K562 (cell line): ENCODE measurements around the gene GLB1L2. TPM values are rescaled to one million over a fixed set of nuclear protein-coding genes. Genes with fewer than 3 reads are reported as not detected.

Source experiments
- ATAC-seq: fragments of 200-7000 bp; cut with Tn5 transposase; 3 replicates; pipeline ENCODE4 v1.9.1; 2020; ENCODE audit warnings: moderate library complexity
- BruUV-seq: library from RNA; stranded (reverse); fragments of 400-500 nt; replicated peaks from 2 replicates; lab custom pipeline; 2021; lab: Mats Ljungman, UMichigan
- CTCF ChIA-PET: fragments of 300-600 bp; formaldehyde crosslinking; extraction: SDS; loops from one replicate; lab custom pipeline; 2021; ENCODE audit warnings: low intra/inter-chr PET ratio; lab: Yijun Ruan, JAX
- POLR2A ChIA-PET: fragments of 300-600, 350-650 bp; sonication (Branson Sonifier 250); formaldehyde crosslinking; extraction: SDS; loops from one replicate; lab custom pipeline; 2021; ENCODE audit warnings: antibody characterized with exemption, inconsistent platforms; lab: Yijun Ruan, JAX
- DNase-seq, 4 experiments: peaks; one replicate each; pipeline versions ENCODE4 v3.0.0 to v3.0.0-alpha.2; 2011 to 2018; ENCODE audit warnings: low spot score in 3 of 4, mixed read lengths in 3 of 4; ENCODE audit errors: extremely low read depth in 1 of 4
- FAIRE-seq: peaks from 2 replicates; lab custom pipeline; 2011; peaks lifted over from hg19 to GRCh38; lab: Jason Lieb, UNC
- H2AFZ ChIP-seq: 2 replicates; pipeline ENCODE4 v1.6.0; 2011; ENCODE audit warnings: low read depth, low read length, control low read depth, inconsistent platforms
- H3K27ac ChIP-seq: fragments of 200-600 bp; 3 replicates; pipeline ENCODE4 v1.8.0; 2011; ENCODE audit warnings: low read depth, mild to moderate bottlenecking, control low read depth, inconsistent platforms, low read length, moderate library complexity, mixed read lengths; ENCODE audit errors: extremely low read depth
- H3K27me3 ChIP-seq, 2 experiments: fragments of 300-600 bp in 1 of 2; 2 replicates in 1 of 2; 3 replicates in 1 of 2; pipeline versions ENCODE4 v1.6.0 to v1.8.0; 2011; ENCODE audit warnings: inconsistent platforms in 2 of 2, low read length in 2 of 2, mild to moderate bottlenecking in 1 of 2, mixed read lengths in 1 of 2, moderate library complexity in 1 of 2; ENCODE audit not compliant: control insufficient read depth in 2 of 2, insufficient read depth in 2 of 2
- H3K36me3 ChIP-seq: fragments of 300-600 bp; 3 replicates; pipeline ENCODE4 v1.8.0; 2011; ENCODE audit warnings: mild to moderate bottlenecking, low read length, inconsistent platforms; ENCODE audit not compliant: control insufficient read depth, insufficient read depth
- H3K4me1 ChIP-seq, 2 experiments: fragments of 200-600 bp in 1 of 2; replicated peaks in 1 of 2; 2 replicates in 1 of 2; 3 replicates in 1 of 2; pipeline versions ENCODE4 v1.5.1 to v1.8.0; 2011; ENCODE audit warnings: inconsistent platforms in 2 of 2, low read length in 2 of 2, mild to moderate bottlenecking in 1 of 2, mixed read lengths in 1 of 2, moderate library complexity in 1 of 2; ENCODE audit not compliant: control insufficient read depth in 2 of 2, insufficient read depth in 2 of 2
- H3K4me2 ChIP-seq: 2 replicates; pipeline ENCODE4 v1.6.1; 2011; ENCODE audit warnings: low read length, control low read depth, inconsistent platforms, mixed read lengths; ENCODE audit not compliant: insufficient read depth
- H3K4me3 ChIP-seq: fragments of 200-600 bp; sonication (generic), shearing (Covaris generic); 2 replicates; pipeline ENCODE4 v1.5.1; 2016; ENCODE audit warnings: control low read depth, inconsistent platforms
- H3K79me2 ChIP-seq: fragments of 200-600 bp; 3 replicates; pipeline ENCODE4 v1.8.0; 2011; ENCODE audit warnings: low read length, inconsistent platforms; ENCODE audit not compliant: control insufficient read depth, insufficient read depth
- H3K9ac ChIP-seq, 2 experiments: 2 replicates each; pipeline versions ENCODE4 v1.6.0 to v1.6.1; 2011; ENCODE audit warnings: low read depth in 2 of 2, low read length in 2 of 2, control low read depth in 1 of 2, inconsistent platforms in 1 of 2, mild to moderate bottlenecking in 1 of 2, mixed read lengths in 1 of 2; ENCODE audit not compliant: insufficient read depth in 1 of 2
- H3K9me1 ChIP-seq: one replicate; pipeline ENCODE4 v1.6.0; 2011; ENCODE audit warnings: inconsistent platforms, mild to moderate bottlenecking, low read length, moderate library complexity; ENCODE audit not compliant: control insufficient read depth, insufficient read depth
- H3K9me3 ChIP-seq: replicated peaks from 2 replicates; pipeline ENCODE4 v1.5.1; 2011; ENCODE audit warnings: low read depth, low read length, inconsistent platforms; ENCODE audit not compliant: control insufficient read depth, insufficient read depth
- H4K20me1 ChIP-seq: replicated peaks from 2 replicates; pipeline ENCODE4 v1.6.1; 2011; ENCODE audit warnings: low read length, inconsistent platforms, mixed read lengths; ENCODE audit not compliant: control insufficient read depth, insufficient read depth
- BRD9 ChIP-seq: fragments of 450-650 bp; IDR thresholded peaks from 2 replicates; pipeline ENCODE4 v1.6.1; 2018; ENCODE audit warnings: low read depth; ENCODE audit not compliant: partially characterized antibody
- ELF4 ChIP-seq: fragments of 450-650 bp; formaldehyde crosslinking; IDR thresholded peaks from 2 replicates; pipeline ENCODE4 v1.4.0; 2022; ENCODE audit warnings: missing genetic modification characterization
- ETV1 ChIP-seq: fragments of 450-650 bp; conservative IDR thresholded peaks from 2 replicates; pipeline ENCODE4 v1.6.1; 2016; ENCODE audit warnings: missing genetic modification characterization, control low read depth, low read depth, missing compliant biosample characterization
- FOXJ3 ChIP-seq: sonication (generic); formaldehyde crosslinking; IDR thresholded peaks from 2 replicates; pipeline ENCODE4 v1.4.0; 2020; ENCODE audit warnings: mild to moderate bottlenecking, missing genetic modification reagents
- GTF2A2 ChIP-seq: IDR thresholded peaks from 2 replicates; pipeline ENCODE4 v1.6.1; 2016; ENCODE audit warnings: mild to moderate bottlenecking, missing genetic modification characterization, missing compliant biosample characterization
- HDAC6 ChIP-seq: IDR thresholded peaks from 2 replicates; pipeline ENCODE4 v1.6.1; 2012; ENCODE audit warnings: low read depth, mild to moderate bottlenecking, control low read depth, inconsistent platforms, low read length, moderate library complexity
- MIER1 ChIP-seq: fragments of 450-650 bp; IDR thresholded peaks from 2 replicates; pipeline ENCODE4 v1.6.1; 2016; ENCODE audit warnings: antibody characterized with exemption, mild to moderate bottlenecking, low read depth
- NR1H2 ChIP-seq: sonication (generic); formaldehyde crosslinking; IDR thresholded peaks from 2 replicates; pipeline ENCODE4 v1.4.0; 2020; ENCODE audit warnings: mild to moderate bottlenecking, missing genetic modification reagents
- NRF1 ChIP-seq, 2 experiments: fragments of 450-650 bp; IDR thresholded peaks in 1 of 2; conservative IDR thresholded peaks in 1 of 2; 2 replicates each; pipeline ENCODE4 v1.6.1; 2014; ENCODE audit warnings: mild to moderate bottlenecking in 2 of 2
- POLR2B ChIP-seq: fragments of 450-650 bp; IDR thresholded peaks from 2 replicates; pipeline ENCODE4 v1.6.1; 2018; ENCODE audit warnings: low read depth; ENCODE audit not compliant: partially characterized antibody
- POLR3A ChIP-seq: IDR thresholded peaks from 2 replicates; pipeline ENCODE4 v1.6.1; 2011; ENCODE audit warnings: borderline replicate concordance, mild to moderate bottlenecking, moderate library complexity; ENCODE audit not compliant: insufficient read length, insufficient read depth; ENCODE audit errors: extremely low read depth
- SAP30 ChIP-seq: fragments of 200-600 bp; sonication (generic); IDR thresholded peaks from 2 replicates; pipeline ENCODE4 v1.6.1; 2012; ENCODE audit warnings: borderline replicate concordance, low read depth, mild to moderate bottlenecking, moderate library complexity, low read length, control low read depth, inconsistent platforms; ENCODE audit not compliant: insufficient read depth, poor library complexity, severe bottlenecking
- SMARCB1 ChIP-seq: IDR thresholded peaks from 2 replicates; pipeline ENCODE4 v1.6.1; 2011; ENCODE audit warnings: improper control_type of control experiment, low read depth; ENCODE audit not compliant: insufficient read length
- TCF3 ChIP-seq: sonication (generic); formaldehyde crosslinking; IDR thresholded peaks from 2 replicates; pipeline ENCODE4 v1.4.0; 2020; ENCODE audit warnings: mild to moderate bottlenecking, missing genetic modification reagents
- TRIM25 ChIP-seq: fragments of 450-650 bp; IDR thresholded peaks from 2 replicates; pipeline ENCODE4 v1.7.0; 2016; ENCODE audit warnings: borderline replicate concordance
- XRCC3 ChIP-seq: fragments of 450-650 bp; IDR thresholded peaks from 2 replicates; pipeline ENCODE4 v1.6.1; 2017; ENCODE audit warnings: mild to moderate bottlenecking, moderate library complexity
- ZBTB33 ChIP-seq: sonication (generic); formaldehyde crosslinking; IDR thresholded peaks from 2 replicates; pipeline ENCODE4 v1.8.1; 2023; ENCODE audit warnings: mild to moderate bottlenecking, missing genetic modification reagents
- ZNF224 ChIP-seq: sonication (generic); formaldehyde crosslinking; IDR thresholded peaks from 2 replicates; pipeline ENCODE4 v1.8.0; 2022; ENCODE audit warnings: mild to moderate bottlenecking, missing genetic modification reagents
- ZNF830 ChIP-seq: fragments of 250-450 bp; sonication (Bioruptor Pico); IDR thresholded peaks from 2 replicates; pipeline ENCODE4 v1.5.0; 2021; ENCODE audit warnings: mild to moderate bottlenecking
- WGBS: fragments of 100-300 bp; shearing (Covaris generic); methylation state at CpG from one replicate; pipeline ENCODE4 v1.1.6; 2016; ENCODE audit warnings: low coverage, mixed read lengths; ENCODE audit not compliant: insufficient coverage; ENCODE audit errors: missing lambda C conversion rate; 5-methylcytosine and 5-hydroxymethylcytosine counted together
- in situ Hi-C: fragments of 300-500 bp; cut with MboI; formaldehyde crosslinking; loops from 4 replicates; pipeline ENCODE4 v1.15.0; 2018; ENCODE audit warnings: inconsistent platforms, mixed read lengths
- intact Hi-C: fragments of 100-400 bp; cut with micrococcal nuclease; formaldehyde crosslinking; loops from 2 replicates; pipeline ENCODE4 v1.14.2; 2022
- polyA plus RNA-seq, 8 experiments: library from polyadenylated mRNA; depleted of rRNA in 4 of 8; stranded (reverse) in 5 of 8; unstranded in 3 of 8; fragments of >200 nt; fragmentation: Nextera tagmentation in 2 of 8; fragmentation: Illumina TruSeq in 1 of 8; extraction: Ambion mirVana in 2 of 8; extraction: Trizol in 1 of 8; gene quantifications; 2 replicates each; pipeline versions ENCODE4 v1.2.1 to v1.2.3, GENCODE V29; 2011 to 2014; ENCODE audit warnings: inconsistent platforms in 1 of 8, missing spikeins in 1 of 8
- total RNA-seq, 7 experiments: library from RNA; depleted of rRNA in 6 of 7; stranded (reverse); fragments of >200 nt in 6 of 7; fragmentation: Illumina TruSeq in 2 of 7; extraction: Trizol in 2 of 7; gene quantifications; 2 replicates each; pipeline versions ENCODE4 v1.2.1 to v1.2.3, GENCODE V29; 2011 to 2021; ENCODE audit warnings: low replicate concordance in 1 of 7

Gene GLB1L2
- total and polyA plus RNA-seq, 9 of the 15 experiments (the other 6 are each of a cell fraction or from before 2014, with no cell fraction given): 0.84 to 21.4 (median 13.8) TPM

GRCh38 chr11:134382257-134382656, 50.5 kb downstream of the GLB1L2 start (continued):
- no peak for TF ChIP-seq NRF1 (conservative IDR thresholded peaks at IDR 0.05 in 1 of 2, IDR thresholded peaks at IDR 0.05 in 1 of 2)
- TF ChIP-seq XRCC3: no peak

DNA sequence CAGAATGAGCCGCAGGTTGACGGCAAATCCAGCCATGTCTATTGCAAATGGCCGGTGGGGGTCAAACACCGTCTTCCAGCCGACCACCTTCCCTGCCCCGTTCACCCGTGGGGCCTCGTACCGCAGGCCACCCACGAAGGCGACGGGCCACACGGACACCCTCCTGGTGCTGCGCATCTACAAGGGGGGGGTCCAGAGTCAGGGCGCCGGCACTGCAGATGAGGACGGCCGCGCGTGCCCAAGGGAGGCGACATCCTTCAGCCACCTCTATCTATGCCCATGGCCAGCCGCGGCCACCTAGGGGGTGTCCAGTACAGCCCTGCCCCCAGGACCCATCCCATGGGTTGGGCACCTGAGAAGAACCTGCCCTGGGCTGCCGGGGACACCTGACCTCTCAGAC, 51.0 kb downstream of the GLB1L2 start:
- Histone ChIP-seq H3K27me3 (peaks cover 25 to 79% of the 10 kb centered on the region in 2 experiments), H3K9me3 (no peaks in the 10 kb centered on the region), H3K79me2 (no peaks in the 10 kb centered on the region), H4K20me1 (peaks cover 4% of the 10 kb centered on the region; the same call in 1 of the 2 replicates), H3K4me1 (no peaks in the 10 kb centered on the region; a peak in 1 of 5 replicates), H3K9ac (no peak overlapping the region), H3K27ac (no peak overlapping the region), H3K4me3 (no peak overlapping the region), H3K9me1 (peaks cover 6% of the 10 kb centered on the region), H2AFZ (no peak overlapping the region), H3K36me3 (no peaks in the 10 kb centered on the region), H3K4me2 (no peak overlapping the region)
- TF ChIP-seq HDAC6: no peak
- TF ChIP-seq BRD9: no peak
- no peak for TF ChIP-seq POLR3A
- no peak for TF ChIP-seq GTF2A2
- no peak for TF ChIP-seq TRIM25
- no peak for TF ChIP-seq NR1H2 (CRISPR knock-in tag)
- no peak for TF ChIP-seq ELF4 (CRISPR knock-in tag)
- no peak for TF ChIP-seq FOXJ3 (CRISPR knock-in tag)
- no peak for TF ChIP-seq POLR2B
- TF ChIP-seq SAP30: no peak
- TF ChIP-seq ZNF830 (CRISPR knock-in tag): no peak
- TF ChIP-seq ZBTB33: no peak
- no peak for TF ChIP-seq ETV1
- TF ChIP-seq TCF3 (CRISPR knock-in tag): no peak
- no peak for TF ChIP-seq ZNF224 (CRISPR knock-in tag)
- no peak for TF ChIP-seq MIER1
- TF ChIP-seq SMARCB1: no peak
- ChIA-PET POLR2A (no interaction called here), CTCF (no interaction called here)
- intact Hi-C loops: no loop called here
- 24% methylated on average over 18 of the region's 24 CpGs for WGBS
- ATAC-seq (no peak), FAIRE-seq (no peak), DNase-seq (no peak)
- in situ Hi-C loops: no loop called here
- BruUV-seq: no TSS peak
